ENCODE results near the gene MUC12. TPM values are rescaled to one million over a fixed set of nuclear protein-coding genes. Genes with fewer than 3 reads are reported as not detected.

The MUC12 gene
- total RNA-seq, 1 experiment from 2014 or later: 0.64 TPM

GRCh38 chr7:100983451-100984187, 14.3 kb downstream of the MUC12 start:
- peaks cover 0 to 8% of the 10 kb centered on the region in 2 experiments; a peak in 1 of 4 replicates for H3K4me1 ChIP-seq (ENCODE audit: control insufficient read depth in 1 of 2, insufficient read depth in 2 of 2, low read length in 2 of 2)
- ATAC-seq (no peak), DNase-seq (ENCODE audit: low read depth, low spot score) (peak; percentile 6)
- intact Hi-C loops (cut with micrococcal nuclease): no loop called here
- RAD21 ChIA-PET (ENCODE audit: low non-redundant PET in 1 of 2, low total read pairs in 2 of 2, uncharacterized antibody in 2 of 2, unreplicated experiment in 2 of 2): no interaction called here
- H3K9ac ChIP-seq (ENCODE audit: low read length): no peak overlapping the region
- no peaks in the 10 kb centered on the region for H4K20me1 ChIP-seq (ENCODE audit: insufficient read depth)
- no peak overlapping the region for H3K4me3 ChIP-seq (replicated peaks in 1 of 2; ENCODE audit: low read depth in 1 of 2, low read length in 2 of 2)
- H3K4me2 ChIP-seq (ENCODE audit: low read length): no peak overlapping the region
- H3K9me2 ChIP-seq (ENCODE audit: insufficient read depth): no peaks in the 10 kb centered on the region
- H2AFZ ChIP-seq (ENCODE audit: low read depth, low read length, poor library complexity, severe bottlenecking): no peak overlapping the region
- POLR2A ChIA-PET: no interaction called here
- no peak overlapping the region for H3K27ac ChIP-seq (ENCODE audit: low read depth, low read length)
- CTCF ChIA-PET: no interaction called here
- H3K36me3 ChIP-seq (ENCODE audit: control insufficient read depth in 1 of 2, insufficient read depth in 2 of 2, low read length in 2 of 2): no peaks in the 10 kb centered on the region
- no peak for TF ChIP-seq EGR1 (IDR thresholded peaks at IDR 0.05; ENCODE audit: low read depth)
- TF ChIP-seq SP1 (IDR thresholded peaks at IDR 0.05; ENCODE audit: low read depth): no peak
- TF ChIP-seq CTCF (IDR thresholded peaks at IDR 0.05 in 2 of 3, conservative IDR thresholded peaks at IDR 0.05 in 1 of 3; ENCODE audit: borderline replicate concordance in 1 of 3, insufficient read depth in 1 of 3, low read depth in 2 of 3, low read length in 2 of 3): no peak
- TF ChIP-seq RAD21 (IDR thresholded peaks at IDR 0.05; ENCODE audit: low read depth): no peak
- no peak for TF ChIP-seq CBX3 (IDR thresholded peaks at IDR 0.05; ENCODE audit: low read depth)
- no peak for TF ChIP-seq MAX (IDR thresholded peaks at IDR 0.05)
- no peak for TF ChIP-seq SRF (IDR thresholded peaks at IDR 0.05; ENCODE audit: low read depth)
- TF ChIP-seq POLR2A (IDR thresholded peaks at IDR 0.05; ENCODE audit: borderline replicate concordance, extremely low read depth, insufficient read depth, insufficient read length): no peak
- no peak for TF ChIP-seq ATF3 (IDR thresholded peaks at IDR 0.05)
- TF ChIP-seq TCF7L2 (IDR thresholded peaks at IDR 0.05; ENCODE audit: borderline replicate concordance, extremely low read depth, insufficient read depth, insufficient read length): no peak
- TF ChIP-seq ZBTB33 (IDR thresholded peaks at IDR 0.05; ENCODE audit: extremely low read depth, insufficient replicate concordance, low read length): no peak
- TF ChIP-seq JUND (IDR thresholded peaks at IDR 0.05): no peak
- no peak for TF ChIP-seq YY1 (IDR thresholded peaks at IDR 0.05; ENCODE audit: extremely low read depth, insufficient replicate concordance, low read depth, low read length)
- TF ChIP-seq ELF1 (IDR thresholded peaks at IDR 0.05; ENCODE audit: borderline replicate concordance, low read depth): no peak
- TF ChIP-seq ZNF274 (IDR thresholded peaks at IDR 0.05; ENCODE audit: low read depth, low read length): no peak
- no peak for TF ChIP-seq SIN3A (IDR thresholded peaks at IDR 0.05; ENCODE audit: low read depth)
- TF ChIP-seq REST (IDR thresholded peaks at IDR 0.05; ENCODE audit: low read depth): no peak
- BruUV-seq (replicated peaks): no TSS peak
- H3K79me2 ChIP-seq (ENCODE audit: insufficient read depth, low read length): no peaks in the 10 kb centered on the region
- no peaks in the 10 kb centered on the region for H3K27me3 ChIP-seq (ENCODE audit: insufficient read depth, low read length)
- H3K9me3 ChIP-seq (ENCODE audit: control insufficient read depth in 1 of 2, insufficient read depth in 1 of 2, low read depth in 1 of 2, low read length in 2 of 2): no peaks in the 10 kb centered on the region

Data from HCT116 (cell line).